Fibroblast of lung (primary cell): Measurements from ENCODE around the gene NCAPD2.
"Not testable (repeated sequence)": the region's sequence is repeated elsewhere in the genome, so short reads cannot be mapped to it uniquely, and the experiment has no call there.

ENCODE experiments used
- EZH2 ChIP-seq: IDR thresholded peaks from 2 replicates; pipeline ENCODE4 v1.5.1; 2012; ENCODE audit warnings: low read length, control low read depth, mild to moderate bottlenecking; ENCODE audit errors: missing control alignments
- TF ChIP-seq, protein P1 (sequence below), 2 donors: IDR thresholded peaks in 1 of 2; conservative IDR thresholded peaks in 1 of 2; 1 replicate in 1 of 2; 2 replicates in 1 of 2; pipeline ENCODE4 v1.5.1; 2011 to 2012; ENCODE audit warnings: low read length in 2 of 2, control low read depth in 1 of 2, inconsistent platforms in 1 of 2, low read depth in 1 of 2, mild to moderate bottlenecking in 1 of 2

GRCh38 chr12:6467571-6468282 is 26.2 kb upstream of the NCAPD2 start:
- TF ChIP-seq, protein P1, sequence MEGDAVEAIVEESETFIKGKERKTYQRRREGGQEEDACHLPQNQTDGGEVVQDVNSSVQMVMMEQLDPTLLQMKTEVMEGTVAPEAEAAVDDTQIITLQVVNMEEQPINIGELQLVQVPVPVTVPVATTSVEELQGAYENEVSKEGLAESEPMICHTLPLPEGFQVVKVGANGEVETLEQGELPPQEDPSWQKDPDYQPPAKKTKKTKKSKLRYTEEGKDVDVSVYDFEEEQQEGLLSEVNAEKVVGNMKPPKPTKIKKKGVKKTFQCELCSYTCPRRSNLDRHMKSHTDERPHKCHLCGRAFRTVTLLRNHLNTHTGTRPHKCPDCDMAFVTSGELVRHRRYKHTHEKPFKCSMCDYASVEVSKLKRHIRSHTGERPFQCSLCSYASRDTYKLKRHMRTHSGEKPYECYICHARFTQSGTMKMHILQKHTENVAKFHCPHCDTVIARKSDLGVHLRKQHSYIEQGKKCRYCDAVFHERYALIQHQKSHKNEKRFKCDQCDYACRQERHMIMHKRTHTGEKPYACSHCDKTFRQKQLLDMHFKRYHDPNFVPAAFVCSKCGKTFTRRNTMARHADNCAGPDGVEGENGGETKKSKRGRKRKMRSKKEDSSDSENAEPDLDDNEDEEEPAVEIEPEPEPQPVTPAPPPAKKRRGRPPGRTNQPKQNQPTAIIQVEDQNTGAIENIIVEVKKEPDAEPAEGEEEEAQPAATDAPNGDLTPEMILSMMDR (conservative IDR thresholded peaks at IDR 0.05 in 1 of 2, IDR thresholded peaks at IDR 0.05 in 1 of 2; ENCODE audit: low read depth in 1 of 2, low read length in 2 of 2): not testable (repeated sequence)
- TF ChIP-seq EZH2: not testable (repeated sequence)
